ENCODE results near the gene C2CD4D. TPM values are rescaled to one million over a fixed set of nuclear protein-coding genes. Genes with fewer than 3 reads are reported as not detected.

Gene C2CD4D
- total RNA-seq, 1 experiment from 2014 or later = 0.58 TPM

DNA sequence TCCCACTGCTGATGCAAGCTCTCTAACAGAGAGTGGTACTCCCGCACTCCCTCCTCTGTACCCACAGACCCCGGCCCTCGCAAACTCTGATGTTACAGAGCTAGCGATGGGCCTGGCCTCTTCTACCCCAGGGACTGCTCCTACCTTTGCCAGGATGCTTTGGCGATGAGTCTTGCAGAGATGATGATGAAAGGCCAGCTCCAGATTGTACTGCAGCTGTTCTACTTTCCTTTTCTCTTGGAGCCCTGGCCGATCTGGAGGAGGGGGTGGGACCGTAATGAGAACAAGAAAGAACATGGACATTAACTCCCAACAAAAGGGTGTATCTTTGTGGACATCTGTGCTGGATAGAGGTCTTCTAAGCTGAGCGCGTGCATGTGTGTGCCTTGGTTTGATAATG is 28.4 kb downstream of the C2CD4D start:
- no peaks in the 10 kb centered on the region for H3F3A ChIP-seq (ENCODE audit: low read length, unreplicated experiment)
- H3K4me3 ChIP-seq (ENCODE audit: low read length) = no peak overlapping the region
- intact Hi-C loops (cut with micrococcal nuclease) = no loop called here
- no peak overlapping the region for H2AFZ ChIP-seq (ENCODE audit: low read length)
- no peak for ATAC-seq
- TF ChIP-seq EZH2phosphoT487 (IDR thresholded peaks at IDR 0.05; ENCODE audit: borderline replicate concordance, low read length) = no peak
- TF ChIP-seq EZH2 (IDR thresholded peaks at IDR 0.05; ENCODE audit: low read length, unreplicated experiment) = no peak
- TF ChIP-seq, protein P1, sequence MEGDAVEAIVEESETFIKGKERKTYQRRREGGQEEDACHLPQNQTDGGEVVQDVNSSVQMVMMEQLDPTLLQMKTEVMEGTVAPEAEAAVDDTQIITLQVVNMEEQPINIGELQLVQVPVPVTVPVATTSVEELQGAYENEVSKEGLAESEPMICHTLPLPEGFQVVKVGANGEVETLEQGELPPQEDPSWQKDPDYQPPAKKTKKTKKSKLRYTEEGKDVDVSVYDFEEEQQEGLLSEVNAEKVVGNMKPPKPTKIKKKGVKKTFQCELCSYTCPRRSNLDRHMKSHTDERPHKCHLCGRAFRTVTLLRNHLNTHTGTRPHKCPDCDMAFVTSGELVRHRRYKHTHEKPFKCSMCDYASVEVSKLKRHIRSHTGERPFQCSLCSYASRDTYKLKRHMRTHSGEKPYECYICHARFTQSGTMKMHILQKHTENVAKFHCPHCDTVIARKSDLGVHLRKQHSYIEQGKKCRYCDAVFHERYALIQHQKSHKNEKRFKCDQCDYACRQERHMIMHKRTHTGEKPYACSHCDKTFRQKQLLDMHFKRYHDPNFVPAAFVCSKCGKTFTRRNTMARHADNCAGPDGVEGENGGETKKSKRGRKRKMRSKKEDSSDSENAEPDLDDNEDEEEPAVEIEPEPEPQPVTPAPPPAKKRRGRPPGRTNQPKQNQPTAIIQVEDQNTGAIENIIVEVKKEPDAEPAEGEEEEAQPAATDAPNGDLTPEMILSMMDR (conservative IDR thresholded peaks at IDR 0.05; ENCODE audit: low read depth, low read length) = no peak
- no peak for DNase-seq
- H3K27ac ChIP-seq (ENCODE audit: low read length) = no peak overlapping the region
- H3K9me3 ChIP-seq (ENCODE audit: low read length) = no peaks in the 10 kb centered on the region
- H3K4me1 ChIP-seq (ENCODE audit: insufficient read depth, low read length) = no peaks in the 10 kb centered on the region
- H3K27me3 ChIP-seq (ENCODE audit: low read length) = 0 out of 2 replicates have a peak, but pooled peaks cover under 1% of the 10 kb centered on the region
- H3K36me3 ChIP-seq (ENCODE audit: low read depth, low read length) = no peaks in the 10 kb centered on the region
- H3K4me2 ChIP-seq (ENCODE audit: low read length) = no peak overlapping the region
- no peaks in the 10 kb centered on the region for H3K79me2 ChIP-seq (ENCODE audit: low read length)
- BruUV-seq (replicated peaks) = no TSS peak
- CTCF ChIA-PET = interaction anchor here (0.5 kb wide), 1 partner anchor 53 kb away, joined by 8 read pairs; no protein-coding TSS in a partner anchor
- no peaks in the 10 kb centered on the region for H3K9me2 ChIP-seq (replicated peaks; ENCODE audit: low read length)
- H4K20me1 ChIP-seq (ENCODE audit: low read length) = no peaks in the 10 kb centered on the region
- POLR2A ChIA-PET (ENCODE audit: unreplicated experiment) = no interaction called here
- H3K9ac ChIP-seq (ENCODE audit: low read length) = no peak overlapping the region

DNA sequence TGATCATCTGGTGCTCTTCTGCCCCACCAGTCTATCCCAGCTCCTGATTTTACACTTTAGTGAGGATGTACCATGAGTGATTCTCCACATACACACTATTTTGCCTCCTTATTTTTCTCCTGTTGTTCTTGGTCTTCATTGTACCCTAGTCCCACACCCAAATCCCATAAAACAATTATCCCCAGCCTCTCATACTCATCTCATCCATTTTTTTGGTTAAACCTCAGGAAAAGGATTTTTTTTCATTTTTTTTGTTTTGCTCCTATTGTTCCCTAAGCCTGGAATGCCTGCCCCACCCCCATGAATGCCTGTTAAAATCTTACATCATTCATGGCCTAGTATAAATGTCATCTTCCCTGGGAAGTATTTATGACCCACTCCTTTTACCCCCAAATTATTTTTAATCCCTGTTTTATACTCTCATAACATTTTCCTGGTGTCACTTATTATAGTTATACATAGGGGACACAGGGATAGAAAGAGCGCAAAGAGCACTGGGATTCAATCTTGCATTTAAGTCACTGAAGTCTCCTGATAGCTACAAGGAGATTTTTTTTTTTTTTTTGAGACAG is 29.5 kb downstream of the C2CD4D start:
- Histone ChIP-seq H3K27ac (ENCODE audit: low read length) (no peak overlapping the region), H4K20me1 (ENCODE audit: low read length) (no peaks in the 10 kb centered on the region)
- ATAC-seq = no peak

More for the DNA sequence above, 29.5 kb downstream of the C2CD4D start:
- Histone ChIP-seq H3K79me2 (ENCODE audit: low read length) (no peaks in the 10 kb centered on the region), H3F3A (ENCODE audit: low read length, unreplicated experiment) (no peaks in the 10 kb centered on the region), H3K36me3 (ENCODE audit: low read depth, low read length) (no peaks in the 10 kb centered on the region), H3K4me3 (ENCODE audit: low read length) (no peak overlapping the region), H3K4me1 (ENCODE audit: insufficient read depth, low read length) (no peaks in the 10 kb centered on the region), H3K9me2 (replicated peaks; ENCODE audit: low read length) (no peaks in the 10 kb centered on the region), H3K4me2 (ENCODE audit: low read length) (no peak overlapping the region), H3K9me3 (ENCODE audit: low read length) (no peaks in the 10 kb centered on the region), H3K27me3 (ENCODE audit: low read length) (peaks cover 8% of the 10 kb centered on the region), H3K9ac (ENCODE audit: low read length) (no peak overlapping the region), H2AFZ (ENCODE audit: low read length) (no peak overlapping the region)
- no peak for DNase-seq
- TF ChIP-seq, protein P1 (conservative IDR thresholded peaks at IDR 0.05; ENCODE audit: low read depth, low read length) = no peak
- TF ChIP-seq EZH2phosphoT487 (IDR thresholded peaks at IDR 0.05; ENCODE audit: borderline replicate concordance, low read length) (no peak), EZH2 (IDR thresholded peaks at IDR 0.05; ENCODE audit: low read length, unreplicated experiment) (no peak)
- CTCF ChIA-PET = no interaction called here
- intact Hi-C loops (cut with micrococcal nuclease) = no loop called here
- BruUV-seq (replicated peaks) = no TSS peak
- POLR2A ChIA-PET (ENCODE audit: unreplicated experiment) = interaction anchor here (0.6 kb wide), 1 partner anchor 438 kb away, joined by 3 read pairs; the partner anchor contains the start of gene SELENBP1
